Thyroid gland (tissue), 4 donors: ENCODE measurements around the gene EMID1.

Experiments used
- CTCF ChIP-seq, 6 experiments: fragments of 200-600 bp in 3 of 6; fragments of 450-650 bp in 3 of 6; sonication (generic) in 3 of 6; IDR thresholded peaks; one replicate each; pipeline ENCODE4 v1.5.1; 2016 to 2019; ENCODE audit warnings: antibody characterized with exemption in 6 of 6, mild to moderate bottlenecking in 2 of 6, inconsistent platforms in 1 of 6, moderate library complexity in 1 of 6
- POLR2A ChIP-seq, 2 donors: fragments of 450-650 bp; IDR thresholded peaks; one replicate each; pipeline ENCODE4 v1.6.1; 2017; ENCODE audit warnings: antibody characterized with exemption in 2 of 2, mild to moderate bottlenecking in 2 of 2, moderate library complexity in 1 of 2

- no peak for TF ChIP-seq CTCF (IDR thresholded peaks at IDR 0.05)
- TF ChIP-seq POLR2A (IDR thresholded peaks at IDR 0.05), result no peak
Measured at GRCh38 chr22:29269731-29270474, 64.2 kb downstream of the EMID1 start.
